ENCODE measurements around the gene PPIF.

Gene PPIF

DNA sequence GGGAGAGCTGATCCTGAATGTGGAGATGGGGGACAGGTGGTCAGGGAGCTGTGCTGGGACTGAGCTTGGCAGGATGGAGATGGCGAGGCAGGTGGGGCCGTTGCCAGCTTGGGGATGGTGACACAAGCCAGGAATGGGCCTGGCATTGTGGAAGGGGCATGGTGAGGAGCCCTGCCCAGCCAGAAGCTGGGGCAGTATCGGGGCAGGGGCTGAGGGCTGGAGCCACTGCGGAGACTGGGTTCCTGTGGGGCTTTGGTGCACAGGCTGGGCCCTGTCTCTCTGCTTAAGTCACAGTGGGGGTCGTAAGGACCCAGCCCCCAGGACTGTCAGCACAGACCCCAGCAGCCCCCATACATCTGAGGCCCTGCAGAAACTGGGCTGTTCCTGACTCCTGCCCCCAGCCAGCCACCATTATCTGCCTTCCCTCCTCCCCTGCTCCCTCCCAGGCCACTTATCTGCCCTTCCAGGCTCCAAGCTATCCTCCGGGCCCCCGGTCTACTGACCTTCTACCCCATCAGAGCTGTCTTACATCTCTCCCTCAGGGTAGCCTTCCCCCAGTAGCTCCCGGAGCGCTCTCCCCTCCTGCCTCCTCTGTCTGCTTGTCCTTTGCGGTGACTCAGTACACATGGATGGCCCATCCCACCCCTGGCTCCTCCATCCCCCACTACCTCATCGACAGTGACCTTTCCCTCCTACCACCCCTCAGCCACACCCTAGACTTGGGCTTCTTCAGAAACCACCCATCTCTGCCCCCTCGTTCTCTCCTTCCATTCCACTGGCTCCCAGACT is 44.2 kb downstream of the PPIF start:
- in situ Hi-C loops (cut with MboI; ENCODE audit: low pct_unique_long_range_greater_than_20kb, low sequenced_read_pairs) = loop anchor here (25.0 kb wide), 1 partner anchor 96 kb away; no protein-coding TSS in a partner anchor
- DNase-seq = no peak

DNA sequence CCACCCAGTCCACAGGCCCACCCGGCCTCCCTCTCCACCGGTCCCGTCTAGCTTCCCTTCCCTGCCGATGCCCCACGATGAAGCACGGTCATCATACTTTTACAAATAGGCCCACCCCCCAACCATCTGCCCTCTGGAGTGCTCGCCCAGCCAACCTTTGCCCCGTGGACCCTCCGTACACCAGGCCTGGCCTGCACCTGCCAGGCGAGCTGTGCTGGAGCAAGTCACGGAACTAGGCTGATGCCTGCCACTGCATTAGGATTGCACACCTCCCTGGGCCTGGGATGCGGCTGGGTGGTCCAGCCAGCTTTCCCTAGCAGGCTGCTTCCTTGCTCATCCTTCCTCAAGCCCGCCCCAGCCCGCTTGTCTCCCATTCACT is 44.7 kb downstream of the PPIF start:
- in situ Hi-C loops (cut with MboI; ENCODE audit: low pct_unique_long_range_greater_than_20kb, low sequenced_read_pairs) = loop anchor here (25.0 kb wide), 1 partner anchor 95 kb away; no protein-coding TSS in a partner anchor
- DNase-seq = no peak

DNA sequence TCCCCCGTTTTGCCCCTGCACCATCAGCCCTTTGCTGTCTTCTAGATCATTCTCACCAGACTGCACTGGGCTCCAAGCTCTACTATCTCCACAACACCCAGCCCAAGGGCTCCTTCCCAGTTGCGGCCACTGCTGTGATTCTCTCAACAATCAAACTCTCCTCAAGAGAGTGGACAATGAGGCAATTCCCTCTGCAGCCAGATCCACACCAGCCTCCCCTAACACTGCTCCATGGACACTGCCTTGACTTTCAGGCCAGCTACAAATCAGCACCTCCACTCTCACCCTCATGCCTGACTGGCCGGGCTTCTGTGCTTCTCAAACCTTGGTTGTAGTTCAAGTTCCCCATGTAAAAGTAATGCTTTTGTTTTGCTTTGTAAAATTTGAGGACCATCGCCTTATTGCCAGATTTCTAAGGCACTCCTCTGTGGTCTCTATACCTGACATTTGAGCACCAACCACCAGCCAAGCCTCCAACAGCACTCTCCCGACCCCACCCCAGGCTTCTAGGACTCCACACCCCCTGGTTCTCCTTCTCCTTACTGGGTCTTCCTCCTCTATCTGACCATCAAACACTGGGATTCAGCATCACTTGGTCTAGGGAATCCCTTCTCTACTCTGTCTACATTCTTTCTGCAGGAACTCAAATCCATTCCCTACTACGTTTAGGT is 45.4 kb downstream of the PPIF start:
- in situ Hi-C loops (cut with MboI; ENCODE audit: low pct_unique_long_range_greater_than_20kb, low sequenced_read_pairs) = loop anchor here (25.0 kb wide), 1 partner anchor 95 kb away; no protein-coding TSS in a partner anchor
- no peak for DNase-seq

DNA sequence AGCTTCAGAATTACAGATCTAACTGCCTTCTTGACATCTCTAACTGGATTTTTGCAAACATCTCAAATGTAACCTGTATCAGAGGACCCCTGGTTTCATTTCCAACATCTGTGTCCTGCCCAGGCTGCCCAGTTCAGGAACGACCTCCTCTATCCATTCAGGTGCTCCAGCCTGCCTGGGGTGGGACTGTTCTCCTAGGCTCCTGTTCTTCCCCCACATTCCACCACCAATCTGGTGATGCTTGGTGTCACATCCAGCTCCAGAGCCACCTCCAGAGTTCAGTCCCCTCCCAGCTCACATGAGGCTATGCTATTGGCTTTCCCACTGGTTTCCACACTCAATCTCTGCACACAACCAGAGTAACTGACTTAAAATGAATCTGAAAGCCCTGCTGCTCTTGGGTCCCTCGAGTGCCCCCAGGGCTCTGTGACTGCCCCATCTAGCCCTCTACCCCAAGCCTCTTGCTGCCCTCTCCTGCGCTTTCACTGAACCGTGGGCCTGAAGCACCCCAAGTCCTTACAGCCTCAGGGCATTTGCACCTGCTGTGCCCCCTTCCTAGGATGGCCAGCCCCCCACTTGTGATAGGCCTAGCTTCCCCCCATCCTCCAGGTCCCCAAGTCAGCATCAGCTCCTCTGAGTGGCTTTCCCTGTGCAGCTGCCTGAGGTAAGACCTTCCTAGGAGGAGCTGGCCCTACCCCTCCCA is 46.1 kb downstream of the PPIF start:
- no peak for DNase-seq
- in situ Hi-C loops (cut with MboI; ENCODE audit: low pct_unique_long_range_greater_than_20kb, low sequenced_read_pairs) = loop anchor here (25.0 kb wide), 1 partner anchor 94 kb away; no protein-coding TSS in a partner anchor

DNA sequence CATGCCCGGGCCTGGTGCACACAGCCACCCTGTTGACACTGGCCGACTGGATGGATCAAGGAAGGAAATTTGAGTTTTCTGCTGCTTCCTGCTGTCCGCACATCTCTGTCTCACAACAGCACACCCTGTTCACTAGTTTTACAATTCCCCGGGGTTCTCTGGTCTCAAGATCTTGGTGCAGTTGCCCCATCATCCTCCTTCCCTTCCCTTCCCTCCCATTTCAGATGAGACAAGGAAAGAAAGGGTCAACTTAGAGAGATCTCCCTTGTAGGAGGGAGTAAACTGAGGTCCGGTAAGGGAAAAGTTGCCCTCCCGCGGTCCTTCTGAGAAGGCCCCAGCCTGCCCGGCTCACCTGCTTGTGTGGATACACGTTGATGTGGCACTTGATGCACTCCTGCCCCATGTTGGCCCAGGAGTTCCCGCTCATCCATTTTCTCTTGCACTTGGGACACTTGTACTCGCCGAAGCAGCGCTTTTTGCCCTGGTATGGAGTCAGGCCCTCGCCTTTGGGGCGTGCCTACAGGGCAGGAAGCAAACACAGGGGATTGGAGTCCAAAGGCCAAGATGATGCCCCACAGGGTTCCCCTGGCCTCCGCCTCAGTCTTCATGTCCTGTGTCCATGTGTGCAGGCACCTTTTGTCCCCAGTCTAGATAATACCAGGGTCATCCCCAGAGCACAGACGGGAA is 46.8 kb downstream of the PPIF start:
- DNase-seq = no peak
- in situ Hi-C loops (cut with MboI; ENCODE audit: low pct_unique_long_range_greater_than_20kb, low sequenced_read_pairs) = loop anchor here (25.0 kb wide), 1 partner anchor 93 kb away; no protein-coding TSS in a partner anchor

DNA sequence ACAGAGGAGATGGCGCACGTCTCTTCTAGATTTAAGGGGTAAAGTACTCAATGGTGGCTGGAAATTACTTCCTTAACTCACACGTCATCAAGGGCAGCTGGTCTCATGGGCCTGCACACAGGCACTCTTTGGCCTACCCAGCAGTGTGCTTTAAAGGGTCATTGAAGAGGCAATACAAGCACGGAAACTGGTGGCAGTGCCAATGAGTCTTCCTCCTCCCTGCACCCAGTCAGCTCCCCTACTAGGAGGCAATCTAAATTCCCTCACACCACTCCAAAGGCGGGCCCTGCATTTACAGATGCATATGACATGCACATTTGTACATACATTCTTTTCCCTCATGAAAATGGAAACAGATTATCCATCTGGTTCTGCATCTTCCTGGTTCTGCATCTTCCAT is 47.4 kb downstream of the PPIF start:
- in situ Hi-C loops (cut with MboI; ENCODE audit: low pct_unique_long_range_greater_than_20kb, low sequenced_read_pairs) = loop anchor here (25.0 kb wide), 1 partner anchor 93 kb away; no protein-coding TSS in a partner anchor
- no peak for DNase-seq

DNA sequence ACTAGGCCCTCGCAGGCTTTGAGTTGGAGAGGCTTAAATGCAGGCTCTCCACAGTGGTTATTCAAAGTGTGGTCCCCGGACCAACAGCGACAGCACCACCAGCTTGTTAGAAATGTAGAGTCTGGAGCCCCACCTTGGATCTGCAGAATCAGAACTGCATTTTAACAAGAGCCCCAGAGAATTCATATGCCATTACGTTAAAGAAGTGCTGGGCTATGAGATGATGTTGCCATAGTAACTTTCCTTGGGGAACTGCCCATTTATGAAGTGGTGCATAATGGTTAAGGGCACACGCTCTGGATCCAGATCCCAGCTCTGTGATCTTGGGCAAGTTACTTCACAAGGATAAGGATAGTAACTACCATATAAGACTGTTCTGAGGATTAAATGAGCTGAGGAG is 49.3 kb downstream of the PPIF start:
- no peak for DNase-seq
- in situ Hi-C loops (cut with MboI; ENCODE audit: low pct_unique_long_range_greater_than_20kb, low sequenced_read_pairs) = loop anchor here (25.0 kb wide), 1 partner anchor 91 kb away; no protein-coding TSS in a partner anchor

DNA sequence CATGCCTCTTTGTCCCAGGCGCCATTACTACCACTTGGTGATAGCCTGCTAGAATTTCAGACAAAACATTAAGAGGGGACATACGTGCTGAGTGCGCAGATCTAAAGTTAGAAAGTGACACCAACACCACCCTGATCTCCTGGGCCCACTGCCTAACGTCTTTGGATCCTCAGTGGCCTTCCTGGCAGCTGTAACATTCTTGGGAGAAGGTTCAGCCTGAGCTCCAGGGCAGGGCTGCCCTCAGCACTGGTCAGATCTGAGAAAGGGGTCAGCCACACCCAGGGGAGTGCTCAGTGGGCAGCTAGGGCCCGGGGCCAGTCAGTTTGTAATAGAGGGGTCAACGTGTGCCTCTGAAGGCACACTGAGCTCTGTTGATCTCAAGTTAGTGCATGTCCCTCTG is 49.8 kb downstream of the PPIF start:
- in situ Hi-C loops (cut with MboI; ENCODE audit: low pct_unique_long_range_greater_than_20kb, low sequenced_read_pairs) = loop anchor here (25.0 kb wide), 1 partner anchor 90 kb away; no protein-coding TSS in a partner anchor
- DNase-seq = no peak

DNA sequence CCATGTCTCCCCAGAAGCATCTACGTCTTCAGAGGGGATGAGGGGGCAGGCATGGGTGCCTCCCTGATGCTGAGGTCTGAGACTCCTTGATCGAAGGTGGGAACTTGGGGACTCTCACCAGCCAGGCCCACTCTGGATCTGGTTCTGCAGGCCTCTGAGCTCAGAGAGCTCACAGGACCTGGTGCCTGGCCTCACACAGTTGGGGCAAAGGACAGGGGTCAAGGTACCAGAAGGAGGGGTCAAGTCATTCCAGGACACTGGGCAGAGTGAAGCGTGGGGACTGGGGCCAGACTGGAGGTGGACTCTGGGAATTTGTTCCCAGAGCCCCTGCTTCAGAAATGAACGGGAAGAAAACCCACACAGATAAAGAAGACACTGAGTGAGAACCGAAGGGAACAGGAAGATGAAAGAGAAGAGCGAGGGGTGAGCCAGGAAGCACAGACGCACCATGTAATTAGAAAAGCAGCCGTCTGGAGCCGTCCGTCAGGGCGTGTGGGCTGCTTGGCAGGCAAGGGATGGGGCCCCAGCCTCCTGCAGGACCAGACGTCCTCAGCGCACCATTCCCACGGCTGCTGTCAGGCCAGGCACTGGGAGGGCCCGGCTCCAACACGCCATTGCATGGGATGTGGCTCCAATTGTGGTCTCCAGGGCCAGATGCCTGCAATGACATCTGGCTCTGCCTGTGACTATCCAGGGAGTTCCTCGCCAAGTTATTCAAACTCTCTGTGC is 50.5 kb downstream of the PPIF start:
- DNase-seq = no peak
- in situ Hi-C loops (cut with MboI; ENCODE audit: low pct_unique_long_range_greater_than_20kb, low sequenced_read_pairs) = loop anchor here (25.0 kb wide), 1 partner anchor 90 kb away; no protein-coding TSS in a partner anchor

DNA sequence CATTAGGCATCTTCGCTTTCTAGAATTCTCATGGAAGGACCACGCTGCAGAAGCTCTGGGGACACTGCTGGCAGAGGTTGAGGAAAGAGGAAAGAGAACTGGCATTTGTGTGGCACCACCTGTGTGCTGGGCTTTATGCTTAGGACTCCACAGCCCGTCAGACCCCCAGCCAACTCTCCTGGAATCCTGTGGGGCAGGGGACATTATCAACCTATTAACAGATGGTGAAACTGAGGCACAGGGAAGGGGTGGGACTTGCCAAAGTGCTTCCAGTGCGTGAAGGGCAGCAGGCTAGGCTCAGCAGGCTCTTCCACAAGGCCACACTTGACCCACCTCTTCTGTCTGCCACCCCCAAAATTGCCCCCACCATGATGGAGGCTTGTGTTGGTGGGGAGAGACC is 51.4 kb downstream of the PPIF start:
- in situ Hi-C loops (cut with MboI; ENCODE audit: low pct_unique_long_range_greater_than_20kb, low sequenced_read_pairs) = loop anchor here (25.0 kb wide), 1 partner anchor 89 kb away; no protein-coding TSS in a partner anchor
- DNase-seq = no peak

DNA sequence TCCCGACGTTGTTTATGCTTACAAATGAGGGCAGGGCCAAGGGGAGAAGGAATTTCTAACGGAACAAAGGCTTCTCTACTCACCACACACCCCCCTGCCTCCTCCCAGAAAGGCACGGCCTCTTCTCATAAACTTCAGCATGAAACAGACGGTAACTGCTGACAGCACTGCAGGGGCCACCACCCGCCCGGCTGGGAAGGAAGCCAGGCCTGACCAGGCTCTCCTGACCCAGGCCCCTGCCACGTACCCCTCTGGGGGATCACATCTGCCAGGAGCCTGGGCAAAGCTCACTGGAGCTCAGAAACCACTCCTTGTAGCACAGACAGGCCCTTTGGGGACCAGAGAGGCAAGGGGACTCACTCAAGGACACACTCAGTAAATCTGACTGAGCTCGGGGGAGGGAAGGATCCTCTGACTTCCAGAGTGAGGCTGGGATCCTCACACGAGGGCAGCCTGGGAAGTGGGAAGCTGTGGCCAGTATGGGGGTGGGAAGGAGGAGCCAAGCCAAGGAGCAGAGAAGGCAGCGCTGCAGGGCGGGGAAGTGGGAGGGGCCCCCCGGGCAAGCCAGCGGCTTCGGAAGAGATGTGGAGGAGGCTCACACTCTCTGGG is 52.1 kb downstream of the PPIF start:
- peak; percentile 78 for DNase-seq
- in situ Hi-C loops (cut with MboI; ENCODE audit: low pct_unique_long_range_greater_than_20kb, low sequenced_read_pairs) = loop anchor here (25.0 kb wide), 1 partner anchor 88 kb away; no protein-coding TSS in a partner anchor

DNA sequence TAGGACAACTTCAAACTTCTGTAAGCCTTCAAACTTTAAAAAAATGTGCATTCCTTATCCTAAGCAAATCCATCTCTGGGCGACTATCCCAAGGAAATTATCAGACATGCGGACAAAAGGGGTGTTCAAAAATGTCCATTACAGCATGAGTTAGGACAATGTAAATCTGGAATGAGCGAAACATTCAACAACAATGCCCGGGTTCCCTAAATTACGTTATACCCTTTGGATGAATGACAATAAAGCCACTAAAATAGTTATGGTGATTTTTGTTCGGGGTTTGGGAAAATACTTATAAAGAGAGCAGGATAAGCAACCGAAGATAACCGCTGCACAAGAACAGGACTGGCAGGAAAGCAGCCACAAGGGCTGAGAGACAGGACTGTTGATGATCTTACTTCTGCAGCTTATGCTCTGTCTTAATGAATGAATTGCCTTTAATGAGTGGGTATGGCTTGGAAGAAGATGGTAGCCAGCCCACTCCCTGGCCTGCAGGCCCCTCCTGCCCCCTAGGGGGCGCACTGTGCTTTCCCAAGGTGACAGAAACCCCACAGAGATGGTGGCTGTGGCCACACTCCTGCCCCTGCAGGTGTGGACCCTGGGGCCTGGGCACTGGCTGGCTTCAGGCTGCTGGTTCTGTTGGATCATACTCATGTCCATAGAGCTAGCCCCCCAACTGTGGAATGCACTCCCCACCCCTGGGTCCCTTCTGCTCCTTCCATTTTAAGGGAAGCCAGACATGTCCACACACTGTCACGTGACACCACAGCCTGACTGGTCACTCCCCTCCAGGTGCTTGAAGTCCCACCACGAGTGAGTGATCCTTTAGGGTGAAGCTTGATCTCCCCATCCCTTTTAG is 53.1 kb downstream of the PPIF start:
- peak; percentile 61 for DNase-seq
- in situ Hi-C loops (cut with MboI; ENCODE audit: low pct_unique_long_range_greater_than_20kb, low sequenced_read_pairs) = no loop called here

DNA sequence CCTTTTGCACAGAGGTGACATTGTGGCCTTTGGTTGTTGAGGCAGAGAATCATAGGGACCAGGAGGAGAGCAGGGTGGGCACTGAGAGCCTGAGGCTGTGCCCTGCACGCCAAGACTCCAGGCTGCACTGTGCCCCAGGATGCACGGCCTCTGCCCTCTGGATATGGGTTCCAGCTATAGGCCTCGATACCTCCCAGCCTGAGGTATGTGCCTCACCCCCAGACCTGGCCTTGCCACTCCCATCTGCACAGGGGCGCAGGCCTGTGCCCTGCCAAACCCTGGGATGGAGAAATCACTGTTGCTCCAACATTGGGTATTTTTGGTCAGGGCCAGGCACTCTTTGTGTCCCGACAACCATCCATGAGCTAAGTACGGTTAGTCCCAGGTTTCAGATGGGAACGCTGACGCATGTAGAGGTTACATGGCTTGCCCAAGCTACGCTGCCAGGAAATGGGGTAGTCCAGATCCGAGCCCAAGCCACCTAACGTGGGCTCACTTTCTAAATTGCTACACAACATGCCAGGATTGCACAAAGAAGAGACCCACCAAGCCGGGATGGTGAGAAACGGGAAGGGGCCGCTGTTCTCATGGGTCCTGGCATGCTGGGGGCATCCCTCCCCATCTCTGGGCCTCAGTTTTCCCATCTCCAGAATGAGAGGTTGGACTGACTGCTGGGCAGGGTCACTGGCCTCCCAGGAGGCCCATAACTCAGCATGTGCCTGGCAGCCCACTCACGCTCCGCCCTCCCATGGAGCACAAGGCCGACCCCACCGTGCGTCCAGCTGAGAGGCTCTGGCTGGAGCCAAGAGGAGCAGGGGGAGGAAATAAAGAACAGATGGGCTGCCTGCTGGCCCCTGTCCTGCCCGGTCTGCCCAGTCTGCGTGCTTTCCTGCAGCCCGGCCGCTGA is 54.0 kb downstream of the PPIF start:
- in situ Hi-C loops (cut with MboI; ENCODE audit: low pct_unique_long_range_greater_than_20kb, low sequenced_read_pairs) = no loop called here
- no peak for DNase-seq

DNA sequence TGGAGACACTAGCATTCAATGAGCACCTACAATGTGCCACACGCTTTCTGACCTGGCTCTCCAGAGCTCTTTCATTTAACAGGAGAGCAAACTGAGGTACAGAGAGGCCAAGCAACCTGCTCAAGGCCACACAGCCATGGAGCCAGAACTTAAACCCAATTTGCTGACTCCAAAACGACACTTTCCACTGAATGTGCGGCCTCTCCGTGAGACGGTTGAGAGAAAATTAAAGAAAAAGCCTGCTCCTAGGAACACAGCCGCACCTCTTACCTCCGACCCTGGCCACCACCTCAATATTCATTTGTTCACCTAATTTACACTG is 55.3 kb downstream of the PPIF start:
- no peak for DNase-seq
- in situ Hi-C loops (cut with MboI; ENCODE audit: low pct_unique_long_range_greater_than_20kb, low sequenced_read_pairs) = no loop called here

DNA sequence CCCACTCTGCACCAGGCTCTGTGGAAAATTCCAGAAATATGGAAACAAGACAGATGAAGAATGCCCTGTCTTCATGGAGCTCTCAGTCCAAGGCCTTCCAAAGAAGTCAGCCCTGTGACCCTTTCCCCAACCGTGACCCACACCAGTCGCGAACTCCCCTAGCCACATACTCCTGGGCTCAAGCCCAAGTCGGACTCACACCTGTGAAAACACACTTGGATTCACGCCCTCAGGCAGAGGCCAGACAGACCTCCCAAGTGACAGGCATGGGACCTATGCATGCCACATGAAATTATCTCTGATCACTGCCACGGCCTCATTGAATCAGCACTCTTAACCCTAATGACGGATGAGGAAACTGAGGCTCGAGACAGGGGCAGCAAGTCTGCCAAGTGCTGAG is 55.7 kb downstream of the PPIF start:
- in situ Hi-C loops (cut with MboI; ENCODE audit: low pct_unique_long_range_greater_than_20kb, low sequenced_read_pairs) = no loop called here
- DNase-seq = no peak

DNA sequence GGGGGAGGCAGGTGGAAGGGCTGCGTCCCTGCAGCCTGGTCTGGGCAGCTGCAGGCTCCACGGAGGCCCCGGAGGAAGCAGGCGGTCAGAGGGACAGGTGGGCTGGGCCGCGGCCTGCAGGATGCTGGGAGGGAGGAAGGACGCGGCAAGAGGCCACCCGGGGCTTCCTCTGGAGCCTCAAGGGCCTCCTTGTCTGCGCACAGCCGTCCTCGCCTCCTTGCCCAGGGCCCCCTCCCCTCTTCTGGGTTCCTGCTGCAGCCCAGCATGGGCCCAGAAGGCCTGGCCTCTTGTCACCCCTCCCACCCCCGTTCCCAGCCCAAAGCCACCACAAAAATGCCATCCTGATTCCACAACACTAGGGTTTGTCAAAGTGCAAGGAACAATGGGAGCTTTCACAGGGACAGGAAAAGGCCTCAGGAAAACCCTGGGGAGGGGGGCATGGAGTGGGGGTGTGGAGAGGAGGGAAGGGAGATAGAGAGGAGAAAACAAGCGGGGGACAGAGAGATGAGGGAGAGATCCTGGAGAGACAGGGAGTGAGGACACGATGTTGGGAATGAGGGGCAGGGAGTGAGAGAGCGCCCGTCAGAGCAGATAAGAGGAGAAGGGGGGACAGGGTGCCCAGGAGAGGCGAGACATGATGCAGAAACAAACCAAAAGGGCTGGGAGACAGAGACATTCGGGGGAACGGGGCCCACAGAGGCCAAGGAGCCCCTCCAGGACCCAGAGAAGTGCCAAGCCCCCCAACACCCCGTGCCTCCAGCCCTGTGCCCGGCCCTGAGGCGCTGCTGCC is 56.4 kb downstream of the PPIF start:
- in situ Hi-C loops (cut with MboI; ENCODE audit: low pct_unique_long_range_greater_than_20kb, low sequenced_read_pairs) = no loop called here
- no peak for DNase-seq
